ENCODE measurements around the gene ZNF670. TPM values are rescaled to one million over a fixed set of nuclear protein-coding genes. Genes with fewer than 3 reads are reported as not detected.

Gene ZNF670
- polyA plus RNA-seq, 1 of the 3 experiments (the other 2 are of a cell fraction) = 0.84 TPM

DNA sequence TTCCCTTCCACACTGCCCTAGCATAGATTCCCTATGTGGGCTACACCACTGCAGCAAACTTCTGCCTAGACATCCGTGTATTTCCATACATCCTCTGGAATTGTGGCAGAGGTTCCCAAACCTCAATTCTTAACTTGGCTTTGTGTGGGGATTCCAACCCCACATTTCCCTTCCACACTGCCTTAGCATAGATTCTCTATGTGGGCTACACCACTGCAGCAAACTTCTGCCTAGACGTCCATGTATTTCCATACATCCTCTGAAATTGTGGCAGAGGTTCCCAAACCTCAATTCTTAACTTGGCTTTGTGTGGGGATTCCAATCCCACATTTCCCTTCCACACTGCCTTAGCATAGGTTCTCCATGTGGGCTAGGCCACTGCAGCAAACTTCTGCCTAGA lies 31.4 kb downstream of the ZNF670 start:
- H3K36me3 ChIP-seq (replicated peaks in 1 of 2; ENCODE audit: control insufficient read depth in 1 of 2, insufficient read depth in 2 of 2, low read length in 1 of 2) = no peaks in the 10 kb centered on the region
- WGBS (ENCODE audit: low lambda C conversion rate) = 85% methylated on average over 2 of the region's 2 CpGs
- H3K4me3 ChIP-seq (ENCODE audit: low read depth in 2 of 2, low read length in 1 of 2) = no peak overlapping the region; a peak in 1 of 4 replicates
- peaks cover 5% of the 10 kb centered on the region; the same call in 1 of the 2 replicates for H3K79me2 ChIP-seq (ENCODE audit: insufficient read depth)
- H3K27ac ChIP-seq (ENCODE audit: low read depth in 2 of 2, low read length in 1 of 2) = no peak overlapping the region
- H3K4me2 ChIP-seq = no peak overlapping the region
- no peaks in the 10 kb centered on the region for H3K9me2 ChIP-seq
- no peak overlapping the region for H2AFZ ChIP-seq (ENCODE audit: low read depth)
- H4K20me1 ChIP-seq (ENCODE audit: insufficient read depth) = no peaks in the 10 kb centered on the region
- no peak overlapping the region for H3K9ac ChIP-seq
- H3F3A ChIP-seq (replicated peaks; ENCODE audit: insufficient read depth) = no peaks in the 10 kb centered on the region
- peaks cover 6% of the 10 kb centered on the region; the same call in 1 of the 2 replicates for H3K9me3 ChIP-seq
- no peaks in the 10 kb centered on the region for H3K27me3 ChIP-seq (ENCODE audit: insufficient read depth)
- DNase-seq = no peak
- ChIA-PET CTCF (no interaction called here), POLR2A (no interaction called here)
- no peaks in the 10 kb centered on the region for H3K4me1 ChIP-seq (ENCODE audit: control insufficient read depth in 1 of 2, insufficient read depth in 2 of 2, low read depth in 1 of 2, low read length in 1 of 2)
- TF ChIP-seq RAD21 (IDR thresholded peaks at IDR 0.05; ENCODE audit: low read length) (no peak), MXI1 (IDR thresholded peaks at IDR 0.05; ENCODE audit: low read depth, low read length) (no peak), GATA2 (CRISPR knock-in tag; IDR thresholded peaks at IDR 0.05) (no peak), ELF1 (IDR thresholded peaks at IDR 0.05) (no peak), NRF1 (IDR thresholded peaks at IDR 0.05; ENCODE audit: low read depth, low read length) (no peak), NFIC (IDR thresholded peaks at IDR 0.05; ENCODE audit: borderline replicate concordance) (no peak), JUND (IDR thresholded peaks at IDR 0.05) (no peak), GABPA (IDR thresholded peaks at IDR 0.05; ENCODE audit: low read depth) (no peak), FOXJ3 (CRISPR knock-in tag; IDR thresholded peaks at IDR 0.05) (no peak), RFX5 (IDR thresholded peaks at IDR 0.05; ENCODE audit: low read length) (no peak), MEF2A (IDR thresholded peaks at IDR 0.05; ENCODE audit: borderline replicate concordance, low read depth) (no peak), TCF12 (IDR thresholded peaks at IDR 0.05) (no peak), FOSL2 (IDR thresholded peaks at IDR 0.05; ENCODE audit: borderline replicate concordance, low read depth) (no peak)
- TF ChIP-seq, protein P1, sequence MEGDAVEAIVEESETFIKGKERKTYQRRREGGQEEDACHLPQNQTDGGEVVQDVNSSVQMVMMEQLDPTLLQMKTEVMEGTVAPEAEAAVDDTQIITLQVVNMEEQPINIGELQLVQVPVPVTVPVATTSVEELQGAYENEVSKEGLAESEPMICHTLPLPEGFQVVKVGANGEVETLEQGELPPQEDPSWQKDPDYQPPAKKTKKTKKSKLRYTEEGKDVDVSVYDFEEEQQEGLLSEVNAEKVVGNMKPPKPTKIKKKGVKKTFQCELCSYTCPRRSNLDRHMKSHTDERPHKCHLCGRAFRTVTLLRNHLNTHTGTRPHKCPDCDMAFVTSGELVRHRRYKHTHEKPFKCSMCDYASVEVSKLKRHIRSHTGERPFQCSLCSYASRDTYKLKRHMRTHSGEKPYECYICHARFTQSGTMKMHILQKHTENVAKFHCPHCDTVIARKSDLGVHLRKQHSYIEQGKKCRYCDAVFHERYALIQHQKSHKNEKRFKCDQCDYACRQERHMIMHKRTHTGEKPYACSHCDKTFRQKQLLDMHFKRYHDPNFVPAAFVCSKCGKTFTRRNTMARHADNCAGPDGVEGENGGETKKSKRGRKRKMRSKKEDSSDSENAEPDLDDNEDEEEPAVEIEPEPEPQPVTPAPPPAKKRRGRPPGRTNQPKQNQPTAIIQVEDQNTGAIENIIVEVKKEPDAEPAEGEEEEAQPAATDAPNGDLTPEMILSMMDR (IDR thresholded peaks at IDR 0.05) = no peak
- TF ChIP-seq, protein P2, sequence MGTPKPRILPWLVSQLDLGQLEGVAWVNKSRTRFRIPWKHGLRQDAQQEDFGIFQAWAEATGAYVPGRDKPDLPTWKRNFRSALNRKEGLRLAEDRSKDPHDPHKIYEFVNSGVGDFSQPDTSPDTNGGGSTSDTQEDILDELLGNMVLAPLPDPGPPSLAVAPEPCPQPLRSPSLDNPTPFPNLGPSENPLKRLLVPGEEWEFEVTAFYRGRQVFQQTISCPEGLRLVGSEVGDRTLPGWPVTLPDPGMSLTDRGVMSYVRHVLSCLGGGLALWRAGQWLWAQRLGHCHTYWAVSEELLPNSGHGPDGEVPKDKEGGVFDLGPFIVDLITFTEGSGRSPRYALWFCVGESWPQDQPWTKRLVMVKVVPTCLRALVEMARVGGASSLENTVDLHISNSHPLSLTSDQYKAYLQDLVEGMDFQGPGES (IDR thresholded peaks at IDR 0.05; ENCODE audit: low read depth, low read length) = no peak

DNA sequence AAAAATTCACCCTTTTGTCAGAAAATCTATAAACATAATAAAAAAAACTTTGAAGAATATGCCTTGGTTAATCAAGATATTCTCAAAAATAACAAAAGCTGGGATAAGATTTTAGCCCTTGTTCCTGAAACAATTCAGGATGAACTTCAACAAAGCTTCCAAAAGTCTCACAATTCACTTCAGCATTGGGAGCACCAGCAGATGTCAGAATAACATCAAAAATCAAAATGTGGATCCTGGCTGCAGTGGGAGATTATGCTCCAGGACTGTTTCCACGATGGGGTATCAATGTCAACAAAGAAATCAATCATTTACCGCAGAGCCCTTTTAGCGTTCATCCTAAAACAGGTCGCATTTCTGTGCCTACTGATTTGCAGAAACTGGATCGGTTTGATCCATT lies 35.2 kb downstream of the ZNF670 start:
- Histone ChIP-seq H4K20me1 (ENCODE audit: insufficient read depth) (no peaks in the 10 kb centered on the region), H3F3A (replicated peaks; ENCODE audit: insufficient read depth) (no peaks in the 10 kb centered on the region), H3K9ac (no peak overlapping the region), H3K27ac (ENCODE audit: low read depth in 2 of 2, low read length in 1 of 2) (no peak overlapping the region), H3K36me3 (replicated peaks in 1 of 2; ENCODE audit: control insufficient read depth in 1 of 2, insufficient read depth in 2 of 2, low read length in 1 of 2) (peaks cover 3 to 8% of the 10 kb centered on the region in 2 experiments), H3K9me3 (peaks cover 8% of the 10 kb centered on the region), H3K9me2 (no peaks in the 10 kb centered on the region), H3K79me2 (ENCODE audit: insufficient read depth) (peaks cover 5% of the 10 kb centered on the region; the same call in 1 of the 2 replicates), H3K4me3 (ENCODE audit: low read depth in 2 of 2, low read length in 1 of 2) (no peak overlapping the region), H3K4me2 (no peak overlapping the region), H3K27me3 (ENCODE audit: insufficient read depth) (no peaks in the 10 kb centered on the region), H2AFZ (ENCODE audit: low read depth) (no peak overlapping the region), H3K4me1 (ENCODE audit: control insufficient read depth in 1 of 2, insufficient read depth in 2 of 2, low read depth in 1 of 2, low read length in 1 of 2) (no peaks in the 10 kb centered on the region)
- CTCF ChIA-PET = no interaction called here
- DNase-seq = no peak
- WGBS (ENCODE audit: low lambda C conversion rate) = 78% methylated on average over 5 of the region's 5 CpGs
- POLR2A ChIA-PET = no interaction called here
- TF ChIP-seq, protein P3, sequence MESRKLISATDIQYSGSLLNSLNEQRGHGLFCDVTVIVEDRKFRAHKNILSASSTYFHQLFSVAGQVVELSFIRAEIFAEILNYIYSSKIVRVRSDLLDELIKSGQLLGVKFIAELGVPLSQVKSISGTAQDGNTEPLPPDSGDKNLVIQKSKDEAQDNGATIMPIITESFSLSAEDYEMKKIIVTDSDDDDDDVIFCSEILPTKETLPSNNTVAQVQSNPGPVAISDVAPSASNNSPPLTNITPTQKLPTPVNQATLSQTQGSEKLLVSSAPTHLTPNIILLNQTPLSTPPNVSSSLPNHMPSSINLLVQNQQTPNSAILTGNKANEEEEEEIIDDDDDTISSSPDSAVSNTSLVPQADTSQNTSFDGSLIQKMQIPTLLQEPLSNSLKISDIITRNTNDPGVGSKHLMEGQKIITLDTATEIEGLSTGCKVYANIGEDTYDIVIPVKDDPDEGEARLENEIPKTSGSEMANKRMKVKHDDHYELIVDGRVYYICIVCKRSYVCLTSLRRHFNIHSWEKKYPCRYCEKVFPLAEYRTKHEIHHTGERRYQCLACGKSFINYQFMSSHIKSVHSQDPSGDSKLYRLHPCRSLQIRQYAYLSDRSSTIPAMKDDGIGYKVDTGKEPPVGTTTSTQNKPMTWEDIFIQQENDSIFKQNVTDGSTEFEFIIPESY (IDR thresholded peaks at IDR 0.05; ENCODE audit: borderline replicate concordance, low read depth) = no peak
- TF ChIP-seq, protein P2 (IDR thresholded peaks at IDR 0.05; ENCODE audit: low read depth, low read length) = no peak
- TF ChIP-seq, protein P4, sequence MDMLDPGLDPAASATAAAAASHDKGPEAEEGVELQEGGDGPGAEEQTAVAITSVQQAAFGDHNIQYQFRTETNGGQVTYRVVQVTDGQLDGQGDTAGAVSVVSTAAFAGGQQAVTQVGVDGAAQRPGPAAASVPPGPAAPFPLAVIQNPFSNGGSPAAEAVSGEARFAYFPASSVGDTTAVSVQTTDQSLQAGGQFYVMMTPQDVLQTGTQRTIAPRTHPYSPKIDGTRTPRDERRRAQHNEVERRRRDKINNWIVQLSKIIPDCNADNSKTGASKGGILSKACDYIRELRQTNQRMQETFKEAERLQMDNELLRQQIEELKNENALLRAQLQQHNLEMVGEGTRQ (IDR thresholded peaks at IDR 0.05; ENCODE audit: borderline replicate concordance, low read depth, low read length) = no peak
- TF ChIP-seq ELF1 (IDR thresholded peaks at IDR 0.05) (no peak), POLR2AphosphoS5 (IDR thresholded peaks at IDR 0.05; ENCODE audit: low read depth, low read length) (no peak)
- TF ChIP-seq, protein P1 (IDR thresholded peaks at IDR 0.05) = no peak

Measured in SK-N-SH (cell line).